Glomerular endothelial cell (primary cell): ENCODE data around the gene SNRPF. TPM values are rescaled to one million over a fixed set of nuclear protein-coding genes. Genes with fewer than 3 reads are reported as not detected.

Experiments used
- DNase-seq: peaks from one replicate; pipeline ENCODE4 v3.0.0-alpha.2; 2011; ENCODE audit warnings: low read depth, low spot score; ENCODE audit errors: extremely low read depth
- total RNA-seq: library from RNA; depleted of rRNA; stranded (reverse); fragments of >200 nt; gene quantifications from 2 replicates; pipeline ENCODE4 v1.2.3, GENCODE V29; 2015

Gene SNRPF
- total RNA-seq, 1 donor from 2014 or later, result 13.4 TPM

DNA sequence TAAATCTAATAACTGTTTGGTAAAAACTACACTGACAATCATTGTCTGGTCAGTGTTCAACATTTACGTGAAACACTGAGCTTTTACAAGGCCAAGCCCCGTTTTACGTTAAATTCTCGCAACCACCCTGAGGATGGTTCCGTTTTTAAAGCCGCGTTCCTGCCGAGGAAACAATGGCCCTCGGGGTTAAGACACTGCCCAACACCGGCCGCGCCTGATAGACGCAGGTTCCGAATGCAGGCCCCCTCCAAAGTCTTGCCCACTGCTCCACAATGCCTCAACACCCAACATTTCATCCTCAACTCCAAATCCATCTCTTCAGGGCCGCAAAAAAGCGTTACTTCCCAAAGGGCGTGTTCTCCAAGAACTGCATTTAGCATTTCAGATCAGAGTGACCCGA lies 953 bp upstream of the SNRPF start:
- DNase-seq, result no peak

DNA sequence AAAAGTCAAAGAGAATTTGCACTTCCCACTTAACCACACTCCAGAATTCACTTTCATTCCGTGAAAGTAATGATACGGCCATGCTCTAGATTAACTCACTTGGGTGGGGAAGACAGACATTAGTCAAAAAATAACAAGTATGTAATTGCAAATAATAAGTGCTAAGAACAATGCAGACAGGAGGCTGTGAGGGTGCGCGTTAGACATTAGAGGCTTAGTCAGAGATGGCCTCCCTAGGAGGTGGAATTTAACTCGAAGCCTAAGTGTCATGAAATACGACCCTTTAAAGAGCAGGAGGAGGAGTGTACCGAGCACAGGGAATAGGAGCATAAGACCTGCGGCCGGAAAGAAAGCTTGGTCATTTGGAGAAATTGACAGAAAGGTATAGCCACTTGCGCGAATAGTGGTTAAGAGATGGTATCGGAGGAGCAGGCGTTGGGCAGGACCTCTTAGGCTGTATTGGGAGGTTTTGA lies 628 bp downstream of the SNRPF start:
- no peak for DNase-seq

DNA sequence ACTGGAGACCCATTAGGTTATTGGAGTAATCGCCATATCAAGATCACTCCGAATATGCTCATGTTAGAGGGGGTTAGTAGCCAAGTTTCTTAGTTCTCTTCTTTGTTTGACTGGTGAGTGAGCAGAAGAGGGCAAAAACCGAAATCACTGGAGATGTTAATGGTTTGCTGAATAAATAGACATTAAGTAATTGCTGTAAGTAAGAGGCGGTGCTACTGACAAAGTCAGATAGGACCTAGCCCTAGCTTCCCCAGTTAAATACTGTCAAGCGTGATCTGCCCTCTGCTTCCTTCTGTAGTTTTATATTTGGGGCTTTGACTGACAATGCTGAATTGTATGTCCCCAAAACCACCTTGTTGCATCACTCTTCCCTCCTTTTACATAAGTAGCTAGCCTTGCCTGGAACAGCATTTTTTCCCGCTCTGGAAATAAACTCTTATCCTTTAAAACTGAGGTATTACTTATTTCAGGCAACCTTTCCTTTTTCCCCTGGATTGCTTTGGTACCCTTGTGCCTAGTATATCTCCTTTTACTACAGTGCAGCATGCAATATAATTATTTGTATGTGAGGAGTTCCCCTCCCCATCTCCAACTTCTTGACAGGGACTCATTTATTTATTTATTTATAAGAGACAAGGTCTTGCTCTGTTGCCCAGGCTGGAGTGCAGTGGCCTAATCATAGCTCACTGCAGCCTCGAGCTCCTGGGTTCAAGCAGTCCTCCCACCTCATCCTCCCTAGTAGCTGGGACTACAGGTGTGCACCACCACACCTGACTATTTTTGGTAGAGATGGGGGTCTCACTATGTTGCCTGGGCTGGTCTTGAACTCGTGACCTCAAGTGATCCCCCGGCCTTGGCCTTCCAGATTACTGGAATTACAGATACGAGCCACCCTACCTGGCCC lies 1.4 kb downstream of the SNRPF start:
- no peak for DNase-seq

DNA sequence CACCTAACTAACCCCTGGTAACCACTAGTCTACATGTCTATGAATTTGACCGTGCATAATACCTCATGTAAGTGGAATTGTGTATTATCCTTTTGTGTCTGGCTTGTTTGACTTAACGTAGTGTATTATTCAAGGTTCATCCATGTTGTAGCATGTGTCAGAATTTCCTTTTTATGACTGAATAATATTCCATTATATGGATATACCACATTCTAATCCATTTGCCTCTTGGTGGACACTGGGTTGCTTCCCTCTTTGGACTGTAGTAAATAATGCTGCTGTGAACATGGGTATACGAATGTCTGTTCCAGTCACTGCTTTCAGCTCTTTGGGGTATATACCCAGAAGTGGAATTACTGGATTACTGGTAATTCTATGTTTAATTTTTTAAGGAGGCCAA lies 3.3 kb downstream of the SNRPF start:
- DNase-seq, result no peak

DNA sequence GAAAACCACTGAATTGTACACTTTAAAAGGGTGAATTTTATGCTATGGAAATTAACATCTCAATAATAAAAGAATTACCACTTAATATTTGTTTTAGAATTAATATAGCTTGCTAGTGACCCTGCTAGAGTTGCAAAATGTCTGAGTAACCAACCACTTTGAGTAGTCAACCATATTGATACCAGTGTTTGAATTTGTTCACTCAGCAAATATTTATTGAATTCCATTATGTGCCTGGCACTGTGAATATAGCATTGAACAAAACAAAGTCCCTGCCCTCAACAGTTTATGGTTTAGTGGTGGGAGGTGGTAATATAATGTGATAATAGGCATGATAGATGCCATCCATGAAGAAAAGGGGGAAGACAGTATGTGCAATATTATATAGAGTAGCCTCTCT lies 4.6 kb downstream of the SNRPF start:
- DNase-seq, result no peak

DNA sequence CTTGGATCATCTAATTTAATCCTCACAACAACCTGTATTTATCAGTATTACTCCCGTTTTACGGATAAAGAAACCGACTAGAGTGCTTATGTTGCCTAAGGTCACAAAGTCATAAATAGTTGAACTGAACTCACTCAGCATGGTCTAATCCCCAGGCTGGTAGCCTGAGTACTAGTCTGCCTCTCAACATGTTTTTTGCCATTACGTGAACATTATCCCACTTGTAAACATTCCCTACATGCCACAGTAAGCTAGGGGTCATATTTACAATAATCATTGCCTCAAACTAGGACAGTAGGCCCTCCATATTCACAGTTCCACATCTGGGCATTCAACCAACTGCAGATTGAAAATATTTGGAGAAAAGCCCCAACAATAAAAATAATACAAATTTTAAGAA lies 12.1 kb downstream of the SNRPF start:
- no peak for DNase-seq

DNA sequence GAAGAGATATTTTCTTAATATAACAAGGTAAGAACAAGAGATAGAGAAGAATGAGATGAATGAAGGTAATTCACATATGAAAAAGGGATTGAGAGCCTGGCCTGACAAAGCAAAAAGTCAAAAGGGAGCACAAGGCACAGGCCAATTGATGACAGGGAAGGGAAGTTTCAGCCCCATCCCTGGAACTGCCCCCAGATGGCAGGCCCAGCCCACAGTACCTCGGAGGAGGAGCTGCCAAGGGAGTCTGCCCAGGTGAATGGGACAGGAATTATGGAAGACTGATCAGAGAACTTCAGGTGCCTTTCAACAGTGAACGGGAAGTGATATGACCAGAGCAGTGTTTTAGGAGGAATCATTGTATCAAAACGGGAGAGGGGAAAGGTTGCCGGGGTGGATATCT lies 15.7 kb downstream of the SNRPF start:
- DNase-seq, result no peak

DNA sequence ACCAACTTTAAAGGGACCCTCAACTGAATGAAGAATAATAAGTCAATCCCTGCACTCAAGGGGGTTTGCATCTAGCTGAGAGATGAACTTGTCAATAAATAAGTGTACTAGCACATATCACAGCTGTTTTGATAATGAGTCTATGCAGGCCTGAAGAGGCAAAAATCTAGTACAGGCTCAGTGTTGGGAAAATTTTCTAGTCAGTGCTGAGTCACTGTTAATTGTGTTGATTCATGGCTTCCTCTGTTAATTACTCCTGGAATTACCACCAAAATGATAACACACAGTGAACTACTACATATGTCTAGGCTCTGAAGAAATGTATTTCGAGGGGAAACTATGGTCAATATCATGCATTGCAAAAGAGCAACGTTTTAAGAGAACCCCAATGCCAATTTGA lies 18.9 kb downstream of the SNRPF start:
- DNase-seq, result no peak

DNA sequence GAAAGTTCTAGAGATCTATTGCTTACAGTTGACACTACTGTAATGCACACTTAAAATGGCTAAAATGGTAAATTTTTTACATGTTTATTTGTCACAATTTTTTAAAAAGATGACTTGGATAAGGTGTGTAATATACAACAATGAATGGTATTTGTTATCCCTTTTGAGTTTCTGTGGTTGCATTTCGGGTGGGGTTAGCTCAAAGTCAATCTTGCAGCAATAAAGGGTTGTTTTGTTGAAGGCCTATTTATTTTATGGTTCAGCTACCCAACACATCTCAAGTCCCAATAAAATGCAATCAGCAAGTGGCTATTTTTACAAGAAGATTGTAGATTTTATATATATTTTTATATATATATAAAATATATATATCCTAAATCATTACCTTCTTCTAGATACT lies 22.1 kb downstream of the SNRPF start:
- DNase-seq, result no peak

DNA sequence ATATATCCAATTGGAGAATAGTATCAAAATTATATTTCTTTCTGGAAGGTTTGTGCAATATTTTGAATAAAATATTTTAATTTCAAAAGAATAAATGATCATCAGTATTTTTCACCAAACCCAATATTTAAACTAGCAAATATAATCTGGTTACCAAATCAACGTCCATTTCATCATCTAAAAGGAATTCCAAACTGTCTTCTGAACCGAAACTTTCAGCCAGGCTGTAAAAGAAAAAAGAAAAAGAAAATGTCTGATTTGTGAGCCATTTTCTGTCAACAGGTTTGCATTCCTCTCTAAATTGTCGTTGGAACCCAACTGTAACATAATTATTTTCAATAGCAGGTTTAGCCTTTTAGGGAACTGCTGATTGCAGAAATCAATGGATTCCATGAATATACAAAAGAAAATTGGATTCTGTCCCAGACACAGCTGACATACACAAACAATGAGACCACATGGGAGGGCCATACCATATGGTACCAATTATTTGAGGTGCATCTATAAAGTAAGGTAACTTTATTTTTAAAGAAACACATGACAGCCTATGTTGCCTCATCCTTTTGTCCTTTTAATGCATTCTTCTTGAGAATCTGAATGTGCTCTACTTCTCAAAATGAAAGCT lies 22.7 kb downstream of the SNRPF start:
- no peak for DNase-seq

DNA sequence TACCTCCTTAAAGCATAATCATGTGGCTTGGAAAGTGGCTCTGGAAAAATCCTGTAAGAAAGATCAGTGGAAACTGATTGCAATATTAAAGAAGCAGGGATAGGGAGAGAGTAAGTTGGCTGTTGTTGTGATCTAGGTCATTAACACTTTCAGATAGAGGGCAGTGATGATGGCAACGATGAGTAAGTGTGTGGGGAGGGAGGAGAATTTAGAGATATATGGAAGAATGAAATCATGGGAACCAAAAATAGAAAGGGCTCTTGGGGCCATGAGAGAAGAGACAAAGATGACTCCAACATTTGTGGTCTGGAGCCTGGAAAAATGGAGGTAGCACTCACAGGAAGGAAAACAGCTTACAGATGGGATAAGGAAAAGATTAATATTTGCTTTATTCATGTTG lies 23.3 kb downstream of the SNRPF start:
- DNase-seq, result no peak

DNA sequence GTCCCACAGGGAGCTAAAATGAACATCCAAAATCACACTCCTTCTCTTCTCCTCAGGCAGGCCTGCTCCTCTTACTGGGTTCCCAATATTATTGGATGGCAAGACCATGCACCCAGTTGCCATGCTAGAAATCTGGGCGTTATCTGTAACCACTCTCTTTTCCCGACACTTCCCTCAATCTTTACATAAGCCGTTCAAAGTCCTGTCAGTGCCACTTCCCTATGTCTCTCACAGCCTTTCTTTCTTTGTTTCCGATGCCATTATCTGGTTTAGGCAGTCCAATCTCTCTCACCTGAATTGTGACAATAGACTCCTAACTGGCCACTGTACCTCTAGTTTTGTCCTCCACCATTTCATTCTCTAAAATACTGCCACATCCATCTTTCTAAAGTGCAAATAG lies 24.1 kb downstream of the SNRPF start:
- no peak for DNase-seq

DNA sequence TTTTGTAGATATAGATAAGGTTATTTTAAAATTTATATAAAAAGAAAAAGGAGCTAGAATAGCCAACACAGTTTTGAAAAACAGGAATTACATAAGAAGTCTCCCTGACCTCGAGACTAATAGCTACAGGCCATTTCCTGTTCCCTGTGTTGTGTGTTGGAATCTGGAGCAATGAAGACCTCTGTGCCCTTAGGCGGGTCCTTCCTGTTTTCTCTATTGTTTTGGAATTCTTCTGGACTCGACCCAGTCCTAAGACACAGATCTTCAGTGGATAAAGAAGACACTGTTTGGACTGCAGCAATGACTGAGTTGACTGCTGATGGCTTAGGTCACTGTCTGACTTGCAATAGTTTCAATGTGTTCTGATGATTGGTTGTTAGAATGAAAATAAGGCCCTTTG lies 26.2 kb downstream of the SNRPF start:
- peak; percentile 7 for DNase-seq

DNA sequence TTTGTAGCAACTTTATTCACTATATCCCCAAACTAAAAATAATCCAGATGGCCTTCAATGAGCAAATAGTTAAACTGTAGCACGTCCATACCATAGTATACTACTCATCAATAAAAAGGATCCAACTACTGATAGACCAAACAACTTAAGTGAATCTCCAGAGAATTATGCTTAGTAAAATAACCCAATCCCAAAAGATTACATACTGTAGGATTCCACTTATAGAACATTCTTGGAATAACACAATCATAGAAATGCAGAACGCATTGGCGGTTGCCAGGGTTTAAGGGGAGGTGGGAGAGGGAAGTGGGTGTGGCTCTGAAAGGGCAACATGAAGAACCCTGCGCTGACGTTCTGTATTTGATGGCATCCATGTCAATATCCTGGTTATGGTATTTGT lies 28.6 kb downstream of the SNRPF start:
- no peak for DNase-seq

DNA sequence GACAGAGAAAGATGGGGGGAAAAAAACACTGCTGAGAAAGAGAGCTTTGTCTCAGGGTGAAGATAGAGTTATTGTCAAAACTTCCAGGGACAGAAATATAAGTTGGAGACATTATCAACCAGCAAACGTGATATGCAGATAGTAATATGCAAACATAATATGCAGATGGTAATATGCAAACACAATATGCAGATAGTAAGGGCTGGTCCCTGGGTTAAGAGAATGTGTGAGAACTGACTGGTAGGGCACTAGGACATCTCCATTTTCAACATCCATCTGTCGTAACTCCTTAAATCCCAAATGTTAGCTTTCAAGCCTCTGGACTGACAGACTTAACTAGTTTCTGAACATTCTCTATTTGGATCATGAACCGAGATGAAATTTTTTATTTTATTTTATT lies 32.2 kb downstream of the SNRPF start:
- no peak for DNase-seq

DNA sequence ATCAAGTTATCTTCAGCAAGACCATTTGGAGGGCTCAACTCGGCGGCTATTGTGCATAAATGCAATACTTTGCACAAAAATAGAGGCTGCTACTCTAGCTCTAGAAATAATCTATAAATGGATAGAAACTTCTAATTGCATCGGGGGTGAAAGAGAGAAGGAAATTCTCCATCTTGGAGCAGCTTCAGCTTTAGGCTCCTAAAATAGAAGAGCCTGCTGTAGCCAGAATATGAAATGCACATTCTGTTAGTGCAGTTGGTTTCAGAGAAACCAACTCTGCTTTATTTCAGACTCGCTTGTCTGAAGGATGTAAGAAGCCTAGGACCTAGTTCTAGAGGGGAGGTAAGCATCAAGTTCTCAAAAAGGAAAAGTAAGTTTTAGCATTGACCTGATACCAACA lies 38.1 kb downstream of the SNRPF start:
- DNase-seq, result no peak

DNA sequence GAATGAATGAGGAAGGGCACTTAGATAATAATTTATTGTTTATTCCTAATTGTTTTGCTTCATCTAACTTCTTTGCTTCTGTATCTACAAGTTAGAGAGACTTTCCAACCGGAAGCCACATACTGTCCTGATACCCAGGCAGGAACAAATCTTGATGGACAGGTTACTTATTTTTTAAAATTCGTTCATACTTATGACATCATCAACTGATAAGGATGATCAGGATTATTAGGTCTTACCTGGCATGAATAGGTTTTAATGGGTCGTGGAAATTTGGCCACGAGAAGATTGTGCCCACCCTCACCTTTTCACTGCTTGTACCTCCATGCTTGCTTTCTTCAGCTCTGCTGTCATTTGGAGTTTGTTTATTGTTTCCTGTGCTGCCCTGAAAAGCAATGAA lies 39.3 kb downstream of the SNRPF start:
- no peak for DNase-seq

DNA sequence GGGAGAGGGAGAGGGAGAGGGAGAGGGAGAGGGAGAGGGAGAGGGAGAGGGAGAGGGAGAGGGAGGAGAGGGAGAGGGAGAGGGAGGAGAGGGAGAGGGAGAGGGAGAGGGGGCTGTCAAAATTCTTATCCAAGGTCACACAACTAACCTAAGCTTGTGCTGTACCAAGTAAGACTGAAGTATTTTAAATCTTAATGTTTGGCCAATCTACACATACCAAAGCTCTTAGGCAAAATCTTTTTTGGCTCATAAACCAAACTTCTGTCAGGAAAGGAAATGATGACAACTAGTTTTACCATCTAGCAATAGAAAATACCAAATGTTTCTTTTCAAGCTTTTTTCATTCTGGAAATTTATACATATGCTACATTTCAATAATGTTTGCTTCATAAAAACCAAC lies 49.8 kb downstream of the SNRPF start:
- DNase-seq, result no peak

DNA sequence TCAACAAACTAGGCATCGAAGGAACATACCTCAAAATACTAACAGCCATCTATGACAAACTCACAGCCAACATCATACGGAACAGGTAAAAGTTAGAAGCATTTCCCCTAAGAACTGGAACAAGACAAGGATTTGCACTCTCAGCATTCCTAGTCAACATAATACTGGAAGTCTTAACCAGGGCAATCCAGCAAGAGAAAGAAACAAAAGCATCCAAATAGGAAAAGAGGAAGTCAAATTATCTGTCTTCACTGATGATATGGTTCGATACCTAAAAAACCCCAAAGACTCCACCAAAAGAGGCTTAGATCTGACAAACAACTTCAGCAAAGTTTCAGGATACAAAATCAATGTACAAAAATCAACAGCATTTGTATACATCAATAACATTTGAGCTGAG lies 51.1 kb downstream of the SNRPF start:
- DNase-seq, result no peak
